WTC11 (cell line): ENCODE measurements around the gene SLC9A9. TPM values are rescaled to one million over a fixed set of nuclear protein-coding genes. Genes with fewer than 3 reads are reported as not detected.

Experiments
- ATAC-seq: fragments of 200-7000 bp; cut with Tn5 transposase; 2 replicates; pipeline ENCODE4 v1.10.0; 2021; ENCODE audit warnings: mild to moderate bottlenecking, moderate library complexity
- CTCF ChIA-PET: fragments of 300-600 bp; sonication (Branson Sonifier 250); formaldehyde crosslinking; loops from one replicate; lab custom pipeline; 2021; ENCODE audit warnings: antibody characterized with exemption; lab: Charles Lee
- POLR2A ChIA-PET: fragments of 350-600 bp; sonication (Branson Sonifier 250); formaldehyde crosslinking; loops from one replicate; lab custom pipeline; 2021; ENCODE audit warnings: antibody characterized with exemption; lab: Charles Lee
- DNase-seq: peaks from one replicate; pipeline ENCODE4 v3.0.0; 2021; ENCODE audit warnings: low spot score
- H3K27ac Mint-ChIP-seq: 2 replicates; pipeline ENCODE4 v1.8.0; 2021; ENCODE audit warnings: mixed read lengths
- H3K27me3 Mint-ChIP-seq: 2 replicates; pipeline ENCODE4 v1.8.0; 2021; ENCODE audit warnings: low read depth, mild to moderate bottlenecking, moderate library complexity, mixed read lengths
- H3K36me3 Mint-ChIP-seq: 2 replicates; pipeline ENCODE4 v1.8.0; 2021; ENCODE audit warnings: mixed read lengths
- H3K4me1 Mint-ChIP-seq: 2 replicates; pipeline ENCODE4 v1.8.0; 2022; ENCODE audit warnings: mixed read lengths
- H3K4me3 Mint-ChIP-seq: 2 replicates; pipeline ENCODE4 v1.8.0; 2021; ENCODE audit warnings: mild to moderate bottlenecking, moderate library complexity, mixed read lengths
- H3K9me3 Mint-ChIP-seq: 2 replicates; pipeline ENCODE4 v1.8.0; 2021; ENCODE audit warnings: mixed read lengths
- CREM ChIP-seq: sonication (generic); formaldehyde crosslinking; IDR thresholded peaks from 2 replicates; pipeline ENCODE4 v1.8.1; 2022; ENCODE audit warnings: mild to moderate bottlenecking, missing genetic modification reagents, moderate library complexity
- CTCF ChIP-seq: fragments of 200-600 bp; IDR thresholded peaks from 2 replicates; pipeline ENCODE4 v1.8.0; 2022; ENCODE audit warnings: antibody characterized with exemption
- ESRRA ChIP-seq: sonication (generic); formaldehyde crosslinking; IDR thresholded peaks from 2 replicates; pipeline ENCODE4 v1.8.1; 2022; ENCODE audit warnings: mild to moderate bottlenecking, missing genetic modification reagents, borderline replicate concordance
- FOXJ3 ChIP-seq: sonication (generic); formaldehyde crosslinking; IDR thresholded peaks from 2 replicates; pipeline ENCODE4 v1.9.0; 2021; ENCODE audit warnings: missing genetic modification reagents, mild to moderate bottlenecking, borderline replicate concordance
- FOXK1 ChIP-seq: sonication (generic); formaldehyde crosslinking; IDR thresholded peaks from 2 replicates; pipeline ENCODE4 v1.8.0; 2022; ENCODE audit warnings: mild to moderate bottlenecking, moderate library complexity, missing genetic modification reagents
- FOXP4 ChIP-seq: sonication (generic); formaldehyde crosslinking; IDR thresholded peaks from 2 replicates; pipeline ENCODE4 v1.8.0; 2022; ENCODE audit warnings: mild to moderate bottlenecking, missing genetic modification reagents
- GABPB1 ChIP-seq: sonication (generic); formaldehyde crosslinking; IDR thresholded peaks from 2 replicates; pipeline ENCODE4 v1.8.1; 2023; ENCODE audit warnings: mild to moderate bottlenecking, missing genetic modification reagents
- JUN ChIP-seq: sonication (generic); formaldehyde crosslinking; IDR thresholded peaks from 2 replicates; pipeline ENCODE4 v1.8.0; 2023; ENCODE audit warnings: mild to moderate bottlenecking, missing genetic modification reagents
- NFATC4 ChIP-seq: fragments of 250-450 bp; sonication (Bioruptor Pico); IDR thresholded peaks from 2 replicates; pipeline ENCODE4 v1.9.0; 2021; ENCODE audit warnings: mild to moderate bottlenecking
- PRDM15 ChIP-seq: sonication (generic); formaldehyde crosslinking; IDR thresholded peaks from 2 replicates; pipeline ENCODE4 v1.8.0; 2022; ENCODE audit warnings: missing genetic modification reagents
- PRRX2 ChIP-seq: fragments of 250-450 bp; sonication (Bioruptor Pico); IDR thresholded peaks from 2 replicates; pipeline ENCODE4 v1.8.0; 2021; ENCODE audit warnings: mild to moderate bottlenecking
- RELA ChIP-seq: sonication (generic); formaldehyde crosslinking; IDR thresholded peaks from 2 replicates; pipeline ENCODE4 v1.8.1; 2022; ENCODE audit warnings: missing genetic modification reagents, mild to moderate bottlenecking, borderline replicate concordance
- SP1 ChIP-seq: sonication (generic); formaldehyde crosslinking; conservative IDR thresholded peaks from 2 replicates; pipeline ENCODE4 v1.8.1; 2022; ENCODE audit warnings: missing genetic modification reagents
- TP53 ChIP-seq: sonication (generic); formaldehyde crosslinking; IDR thresholded peaks from 2 replicates; pipeline ENCODE4 v1.8.1; 2023; ENCODE audit warnings: mild to moderate bottlenecking, missing genetic modification reagents
- USF2 ChIP-seq: sonication (generic); formaldehyde crosslinking; IDR thresholded peaks from 2 replicates; pipeline ENCODE4 v1.8.1; 2023; ENCODE audit warnings: mild to moderate bottlenecking, missing genetic modification reagents, moderate library complexity
- ZBTB43 ChIP-seq: sonication (generic); formaldehyde crosslinking; IDR thresholded peaks from 2 replicates; pipeline ENCODE4 v1.8.1; 2023; ENCODE audit warnings: mild to moderate bottlenecking, missing genetic modification reagents
- ZMAT4 ChIP-seq: fragments of 250-450 bp; sonication (Bioruptor Pico); IDR thresholded peaks from 2 replicates; pipeline ENCODE4 v1.9.0; 2021; ENCODE audit warnings: mild to moderate bottlenecking
- ZNF121 ChIP-seq: sonication (generic); formaldehyde crosslinking; IDR thresholded peaks from 2 replicates; pipeline ENCODE4 v1.8.0; 2023; ENCODE audit warnings: missing genetic modification reagents
- ZNF138 ChIP-seq: sonication (generic); formaldehyde crosslinking; conservative IDR thresholded peaks from 2 replicates; pipeline ENCODE4 v1.8.1; 2022; ENCODE audit warnings: mild to moderate bottlenecking, moderate library complexity, missing genetic modification reagents
- ZNF281 ChIP-seq: sonication (generic); formaldehyde crosslinking; IDR thresholded peaks from 2 replicates; pipeline ENCODE4 v1.8.0; 2023; ENCODE audit warnings: mild to moderate bottlenecking, missing genetic modification reagents
- ZNF425 ChIP-seq: fragments of 250-450 bp; sonication (Bioruptor Pico); conservative IDR thresholded peaks from 2 replicates; pipeline ENCODE4 v1.9.0; 2021; ENCODE audit warnings: mild to moderate bottlenecking
- total RNA-seq: library from RNA; stranded (reverse); gene quantifications from 3 replicates; pipeline ENCODE4 v1.2.3, GENCODE V29; 2021

SLC9A9 gene
- total RNA-seq, 1 experiment from 2014 or later, result 1.2 TPM

- ChIA-PET CTCF (no interaction called here), POLR2A (no interaction called here)
- DNase-seq (no peak), ATAC-seq (no peak)
- H3K9me3 Mint-ChIP-seq, result no peaks in the 10 kb centered on the region
- no peak overlapping the region for H3K27ac Mint-ChIP-seq
- no peak overlapping the region for H3K4me3 Mint-ChIP-seq
- TF ChIP-seq SP1 (CRISPR knock-in tag) (no peak), ZMAT4 (CRISPR knock-in tag) (no peak), TP53 (no peak), USF2 (CRISPR knock-in tag) (no peak), CTCF (no peak), ZBTB43 (no peak), PRRX2 (CRISPR knock-in tag) (no peak), ZNF425 (CRISPR knock-in tag) (no peak)
- H3K27me3 Mint-ChIP-seq, result no peaks in the 10 kb centered on the region
- H3K36me3 Mint-ChIP-seq, result no peaks in the 10 kb centered on the region
- peaks cover 8% of the 10 kb centered on the region for H3K4me1 Mint-ChIP-seq
These were observed 20.8 kb downstream of the SLC9A9 start for GRCh38 chr3:143827425-143827824.

GRCh38 chr3:143826296-143826695 lies 22.0 kb downstream of the SLC9A9 start:
- ChIA-PET POLR2A (no interaction called here), CTCF (interaction anchor here (0.7 kb wide), 1 partner anchor 1391 kb away, joined by 4 read pairs; no protein-coding TSS in a partner anchor)
- no peak for DNase-seq
- peaks cover 10% of the 10 kb centered on the region for H3K4me1 Mint-ChIP-seq
- H3K36me3 Mint-ChIP-seq, result no peaks in the 10 kb centered on the region
- no peak for ATAC-seq
- H3K4me3 Mint-ChIP-seq, result no peak overlapping the region
- H3K27me3 Mint-ChIP-seq, result no peaks in the 10 kb centered on the region
- H3K27ac Mint-ChIP-seq, result no peak overlapping the region
- no peaks in the 10 kb centered on the region for H3K9me3 Mint-ChIP-seq
- no peak for TF ChIP-seq FOXJ3 (CRISPR knock-in tag)
- TF ChIP-seq ZNF138 (CRISPR knock-in tag), result no peak
- TF ChIP-seq JUN, result no peak
- TF ChIP-seq ZNF281, result no peak
- TF ChIP-seq FOXK1 (CRISPR knock-in tag), result no peak
- TF ChIP-seq NFATC4 (CRISPR knock-in tag), result no peak
- no peak for TF ChIP-seq ESRRA (CRISPR knock-in tag)
- TF ChIP-seq GABPB1 (CRISPR knock-in tag), result no peak
- no peak for TF ChIP-seq PRDM15
- TF ChIP-seq FOXP4, result no peak
- no peak for TF ChIP-seq ZNF121
- no peak for TF ChIP-seq RELA (CRISPR knock-in tag)
- TF ChIP-seq CREM (CRISPR knock-in tag), result no peak
